ENCODE measurements around the gene PTPRU.

Gene PTPRU

GRCh38 chr1:29326123-29326522 lies 89.8 kb downstream of the PTPRU start:
- Histone ChIP-seq H3K4me1 (ENCODE audit: control insufficient read depth, insufficient read depth, low read length, poor library complexity, severe bottlenecking) (no peaks in the 10 kb centered on the region), H3K4me3 (ENCODE audit: extremely low read depth, insufficient read depth, low read length, poor library complexity, severe bottlenecking) (no peak overlapping the region), H3K27ac (ENCODE audit: low read depth, low read length, severe bottlenecking) (no peak overlapping the region), H3K36me3 (ENCODE audit: control insufficient read depth, insufficient read depth, low read length) (peaks cover 15% of the 10 kb centered on the region), H3K9me3 (ENCODE audit: control insufficient read depth, low read length) (no peaks in the 10 kb centered on the region)
- WGBS, 2 experiments (ENCODE audit: insufficient coverage in 2 of 2): 100% methylated on average over 1 of the region's 2 CpGs

- no peaks in the 10 kb centered on the region for H3K4me1 ChIP-seq (ENCODE audit: control insufficient read depth, insufficient read depth, low read length, poor library complexity, severe bottlenecking)
- H3K36me3 ChIP-seq (ENCODE audit: control insufficient read depth, insufficient read depth, low read length): peaks cover 15% of the 10 kb centered on the region
- no peak overlapping the region for H3K4me3 ChIP-seq (ENCODE audit: extremely low read depth, insufficient read depth, low read length, poor library complexity, severe bottlenecking)
- H3K9me3 ChIP-seq (ENCODE audit: control insufficient read depth, low read length): no peaks in the 10 kb centered on the region
- no peak overlapping the region for H3K27ac ChIP-seq (ENCODE audit: low read depth, low read length, severe bottlenecking)
- 86 to 97% methylated on average over 7 to 8 of the region's 9 CpGs for WGBS, 2 experiments (ENCODE audit: insufficient coverage in 2 of 2)
These were observed 91.1 kb downstream of the PTPRU start for GRCh38 chr1:29327223-29327935.

- Histone ChIP-seq H3K4me3 (ENCODE audit: extremely low read depth, insufficient read depth, low read length, poor library complexity, severe bottlenecking) (no peak overlapping the region), H3K36me3 (ENCODE audit: control insufficient read depth, insufficient read depth, low read length) (peaks cover 15% of the 10 kb centered on the region), H3K9me3 (ENCODE audit: control insufficient read depth, low read length) (no peaks in the 10 kb centered on the region), H3K4me1 (ENCODE audit: control insufficient read depth, insufficient read depth, low read length, poor library complexity, severe bottlenecking) (no peaks in the 10 kb centered on the region), H3K27ac (ENCODE audit: low read depth, low read length, severe bottlenecking) (no peak overlapping the region)
- 87 to 95% methylated on average over 7 of the region's 9 CpGs for WGBS, 2 experiments (ENCODE audit: insufficient coverage in 2 of 2)
These were observed 92.9 kb downstream of the PTPRU start for GRCh38 chr1:29329022-29329775.

- no peaks in the 10 kb centered on the region for H3K9me3 ChIP-seq (ENCODE audit: control insufficient read depth, low read length)
- WGBS, 2 experiments (ENCODE audit: insufficient coverage in 2 of 2): 74% methylated on average over 2 of the region's 2 CpGs; no CpG with 5 or more reads in 1 of the 2 experiments
- H3K27ac ChIP-seq (ENCODE audit: low read depth, low read length, severe bottlenecking): no peak overlapping the region
- H3K36me3 ChIP-seq (ENCODE audit: control insufficient read depth, insufficient read depth, low read length): peaks cover 15% of the 10 kb centered on the region
- H3K4me3 ChIP-seq (ENCODE audit: extremely low read depth, insufficient read depth, low read length, poor library complexity, severe bottlenecking): no peak overlapping the region
- H3K4me1 ChIP-seq (ENCODE audit: control insufficient read depth, insufficient read depth, low read length, poor library complexity, severe bottlenecking): no peaks in the 10 kb centered on the region
These were observed 93.8 kb downstream of the PTPRU start for GRCh38 chr1:29330089-29330488.

- H3K27ac ChIP-seq (ENCODE audit: low read depth, low read length, severe bottlenecking): no peak overlapping the region
- no peaks in the 10 kb centered on the region for H3K9me3 ChIP-seq (ENCODE audit: control insufficient read depth, low read length)
- H3K4me1 ChIP-seq (ENCODE audit: control insufficient read depth, insufficient read depth, low read length, poor library complexity, severe bottlenecking): no peaks in the 10 kb centered on the region
- H3K36me3 ChIP-seq (ENCODE audit: control insufficient read depth, insufficient read depth, low read length): peaks cover 8% of the 10 kb centered on the region
- 93 to 95% methylated on average over 6 of the region's 7 CpGs for WGBS, 2 experiments (ENCODE audit: insufficient coverage in 2 of 2)
- no peak overlapping the region for H3K4me3 ChIP-seq (ENCODE audit: extremely low read depth, insufficient read depth, low read length, poor library complexity, severe bottlenecking)
These were observed 94.5 kb downstream of the PTPRU start for GRCh38 chr1:29330856-29331255.

GRCh38 chr1:29331309-29331708 lies 95.0 kb downstream of the PTPRU start:
- Histone ChIP-seq H3K27ac (ENCODE audit: low read depth, low read length, severe bottlenecking) (no peak overlapping the region), H3K36me3 (ENCODE audit: control insufficient read depth, insufficient read depth, low read length) (peaks cover 8% of the 10 kb centered on the region), H3K4me1 (ENCODE audit: control insufficient read depth, insufficient read depth, low read length, poor library complexity, severe bottlenecking) (no peaks in the 10 kb centered on the region), H3K4me3 (ENCODE audit: extremely low read depth, insufficient read depth, low read length, poor library complexity, severe bottlenecking) (no peak overlapping the region), H3K9me3 (ENCODE audit: control insufficient read depth, low read length) (no peaks in the 10 kb centered on the region)

- H3K27ac ChIP-seq (ENCODE audit: low read depth, low read length, severe bottlenecking): no peak overlapping the region
- H3K4me3 ChIP-seq (ENCODE audit: extremely low read depth, insufficient read depth, low read length, poor library complexity, severe bottlenecking): no peak overlapping the region
- WGBS, 2 experiments (ENCODE audit: insufficient coverage in 2 of 2): 83 to 100% methylated on average over 1 of the region's 1 CpG
- no peaks in the 10 kb centered on the region for H3K4me1 ChIP-seq (ENCODE audit: control insufficient read depth, insufficient read depth, low read length, poor library complexity, severe bottlenecking)
- peaks cover 8% of the 10 kb centered on the region for H3K36me3 ChIP-seq (ENCODE audit: control insufficient read depth, insufficient read depth, low read length)
- no peaks in the 10 kb centered on the region for H3K9me3 ChIP-seq (ENCODE audit: control insufficient read depth, low read length)
These were observed 95.4 kb downstream of the PTPRU start for GRCh38 chr1:29331729-29332128.

GRCh38 chr1:29332204-29332603 lies 95.9 kb downstream of the PTPRU start:
- H3K4me1 ChIP-seq (ENCODE audit: control insufficient read depth, insufficient read depth, low read length, poor library complexity, severe bottlenecking): no peaks in the 10 kb centered on the region
- 70% methylated on average over 6 of the region's 6 CpGs for whole genome bisulfite sequencing, 2 experiments (ENCODE audit: insufficient coverage in 2 of 2)
- no peak overlapping the region for H3K4me3 ChIP-seq (ENCODE audit: extremely low read depth, insufficient read depth, low read length, poor library complexity, severe bottlenecking)
- H3K27ac ChIP-seq (ENCODE audit: low read depth, low read length, severe bottlenecking): no peak overlapping the region
- H3K9me3 ChIP-seq (ENCODE audit: control insufficient read depth, low read length): no peaks in the 10 kb centered on the region
- H3K36me3 ChIP-seq (ENCODE audit: control insufficient read depth, insufficient read depth, low read length): peaks cover 6% of the 10 kb centered on the region

- Histone ChIP-seq H3K9me3 (ENCODE audit: control insufficient read depth, low read length) (no peaks in the 10 kb centered on the region), H3K4me3 (ENCODE audit: extremely low read depth, insufficient read depth, low read length, poor library complexity, severe bottlenecking) (no peak overlapping the region), H3K36me3 (ENCODE audit: control insufficient read depth, insufficient read depth, low read length) (no peaks in the 10 kb centered on the region), H3K4me1 (ENCODE audit: control insufficient read depth, insufficient read depth, low read length, poor library complexity, severe bottlenecking) (no peaks in the 10 kb centered on the region), H3K27ac (ENCODE audit: low read depth, low read length, severe bottlenecking) (no peak overlapping the region)
- 82 to 90% methylated on average over 2 of the region's 3 CpGs for WGBS, 2 experiments (ENCODE audit: insufficient coverage in 2 of 2)
These were observed 96.7 kb downstream of the PTPRU start for GRCh38 chr1:29333008-29333407.

- H3K4me1 ChIP-seq (ENCODE audit: control insufficient read depth, insufficient read depth, low read length, poor library complexity, severe bottlenecking): no peaks in the 10 kb centered on the region
- H3K36me3 ChIP-seq (ENCODE audit: control insufficient read depth, insufficient read depth, low read length): no peaks in the 10 kb centered on the region
- H3K27ac ChIP-seq (ENCODE audit: low read depth, low read length, severe bottlenecking): no peak overlapping the region
- H3K9me3 ChIP-seq (ENCODE audit: control insufficient read depth, low read length): no peaks in the 10 kb centered on the region
- H3K4me3 ChIP-seq (ENCODE audit: extremely low read depth, insufficient read depth, low read length, poor library complexity, severe bottlenecking): no peak overlapping the region
These were observed 99.3 kb downstream of the PTPRU start for GRCh38 chr1:29335573-29335972.

GRCh38 chr1:29338908-29339575 lies 102.7 kb downstream of the PTPRU start:
- Histone ChIP-seq H3K4me3 (ENCODE audit: extremely low read depth, insufficient read depth, low read length, poor library complexity, severe bottlenecking) (no peak overlapping the region), H3K4me1 (ENCODE audit: control insufficient read depth, insufficient read depth, low read length, poor library complexity, severe bottlenecking) (no peaks in the 10 kb centered on the region), H3K9me3 (ENCODE audit: control insufficient read depth, low read length) (no peaks in the 10 kb centered on the region), H3K36me3 (ENCODE audit: control insufficient read depth, insufficient read depth, low read length) (no peaks in the 10 kb centered on the region), H3K27ac (ENCODE audit: low read depth, low read length, severe bottlenecking) (no peak overlapping the region)
- 86 to 88% methylated on average over 2 to 3 of the region's 3 CpGs for WGBS, 2 experiments (ENCODE audit: insufficient coverage in 2 of 2)

Data from mesodermal cell (in vitro differentiated cells).